ENCODE data around the gene SAMD14. TPM values are rescaled to one million over a fixed set of nuclear protein-coding genes. Genes with fewer than 3 reads are reported as not detected.
"Not testable (repeated sequence)": the region's sequence is repeated elsewhere in the genome, so short reads cannot be mapped to it uniquely, and the experiment has no call there.

The SAMD14 gene
- total RNA-seq, 1 donor from 2014 or later, result 4.5 TPM

- DNase-seq (ENCODE audit: low read depth, low spot score), result no peak
Observed at GRCh38 chr17:50076591-50077235, 53.2 kb downstream of the SAMD14 start.

- no peak for DNase-seq (ENCODE audit: low read depth, low spot score)
Observed at GRCh38 chr17:50076221-50076590, 53.8 kb downstream of the SAMD14 start.

GRCh38 chr17:50075446-50076032, 54.4 kb downstream of the SAMD14 start:
- DNase-seq (ENCODE audit: low read depth, low spot score), result no peak

- no peak for DNase-seq (ENCODE audit: low read depth, low spot score)
Observed at GRCh38 chr17:50074227-50074626, 55.7 kb downstream of the SAMD14 start.

- no peak for DNase-seq (ENCODE audit: low read depth, low spot score)
Observed at GRCh38 chr17:50072925-50073324, 57.0 kb downstream of the SAMD14 start.

- DNase-seq (ENCODE audit: low read depth, low spot score), result no peak
Observed at GRCh38 chr17:50072130-50072529, 57.8 kb downstream of the SAMD14 start.

- no peak for DNase-seq (ENCODE audit: low read depth, low spot score)
Observed at GRCh38 chr17:50071692-50072091, 58.3 kb downstream of the SAMD14 start.

GRCh38 chr17:50070908-50071680, 58.9 kb downstream of the SAMD14 start:
- no peak for DNase-seq (ENCODE audit: low read depth, low spot score)

GRCh38 chr17:50067996-50068395, 62.0 kb downstream of the SAMD14 start:
- DNase-seq (ENCODE audit: low read depth, low spot score), result no peak

GRCh38 chr17:50066995-50067394, 63.0 kb downstream of the SAMD14 start:
- DNase-seq (ENCODE audit: low read depth, low spot score), result no peak

GRCh38 chr17:50065056-50065455, 64.9 kb downstream of the SAMD14 start:
- DNase-seq (ENCODE audit: low read depth, low spot score), result no peak

- DNase-seq (ENCODE audit: low read depth, low spot score), result no peak
Observed at GRCh38 chr17:50064253-50065001, 65.5 kb downstream of the SAMD14 start.

GRCh38 chr17:50063561-50064252, 66.3 kb downstream of the SAMD14 start:
- DNase-seq (ENCODE audit: low read depth, low spot score), result no peak

GRCh38 chr17:50062293-50063243, 67.4 kb downstream of the SAMD14 start:
- DNase-seq (ENCODE audit: low read depth, low spot score), result no peak

- not testable (repeated sequence) for DNase-seq (ENCODE audit: low read depth, low spot score)
Observed at GRCh38 chr17:50061713-50062045, 68.3 kb downstream of the SAMD14 start.

- no peak for DNase-seq (ENCODE audit: low read depth, low spot score)
Observed at GRCh38 chr17:50060951-50061712, 68.8 kb downstream of the SAMD14 start.

All from pulmonary artery endothelial cell (primary cell).